Measurements from ENCODE around the gene CTSH.
"Not testable (repeated sequence)": the region's sequence is repeated elsewhere in the genome, so short reads cannot be mapped to it uniquely, and the experiment has no call there.

The CTSH gene

DNA sequence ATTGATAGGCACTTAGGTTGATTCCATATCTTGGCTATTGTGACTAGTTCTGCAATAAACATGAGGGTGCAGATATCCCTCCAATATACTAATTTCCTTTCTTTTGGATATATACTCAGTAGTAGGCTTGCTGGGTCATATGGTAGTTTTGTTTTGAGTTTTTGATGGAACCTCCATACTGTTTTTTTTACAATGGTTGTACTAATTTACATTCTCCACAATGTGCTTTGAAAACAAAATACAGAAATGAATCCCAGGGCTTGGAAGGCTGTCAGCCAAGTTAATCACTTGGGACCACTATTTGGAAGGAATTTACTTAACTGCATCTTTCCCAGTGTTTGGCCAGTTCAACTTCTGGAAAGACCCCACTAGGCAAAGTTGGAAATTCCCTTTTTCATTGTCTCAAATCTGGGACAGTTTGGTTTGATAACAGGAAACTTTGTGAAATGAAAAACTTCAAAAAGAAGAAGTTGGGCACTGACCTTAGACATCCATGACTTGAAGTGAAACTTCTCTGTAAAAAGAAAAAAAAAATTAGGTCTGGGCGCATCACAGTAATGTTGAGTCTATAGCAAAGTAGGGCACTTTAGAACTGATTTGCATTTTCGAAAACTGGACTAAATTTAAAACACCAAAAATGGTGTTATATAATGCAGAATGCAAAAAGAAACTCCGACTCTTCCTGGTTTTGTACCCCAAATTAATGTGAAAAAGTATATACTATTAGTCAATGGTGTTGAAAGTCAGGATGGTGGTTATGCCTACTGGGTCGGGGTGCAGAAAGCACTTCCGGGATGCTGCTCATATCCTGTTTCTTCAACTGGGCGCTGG is 6.0 kb downstream of the CTSH start:
- no peak for DNase-seq

DNA sequence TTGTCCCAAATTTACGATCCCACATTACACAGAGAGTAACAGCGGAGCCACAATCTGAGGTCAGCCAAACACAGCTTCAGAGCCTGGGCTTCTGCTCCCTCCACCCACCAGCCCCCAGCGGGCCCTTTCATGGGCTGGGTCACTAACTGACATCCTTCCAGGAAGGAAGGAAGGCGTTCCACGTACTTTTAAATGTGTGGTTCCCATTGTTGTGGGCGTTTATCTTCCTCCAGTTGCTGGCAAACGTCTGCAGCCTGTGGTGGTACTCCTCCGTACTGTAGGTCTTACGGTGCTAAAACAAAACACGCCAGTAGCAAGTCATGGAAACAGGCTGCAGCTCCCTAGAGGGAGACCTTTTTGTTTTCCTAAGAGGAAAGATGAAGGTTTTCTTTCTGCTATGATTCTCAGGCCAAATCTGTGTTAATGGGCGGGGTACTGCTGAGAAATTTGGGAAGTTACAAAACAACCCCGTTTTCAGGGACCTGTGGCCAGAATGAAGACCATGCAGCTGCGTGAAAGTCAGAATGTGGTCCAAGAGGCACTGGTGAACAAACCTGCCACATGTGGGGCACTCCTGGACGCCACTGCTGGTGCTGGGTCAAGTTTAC is 7.6 kb downstream of the CTSH start:
- DNase-seq, result no peak

DNA sequence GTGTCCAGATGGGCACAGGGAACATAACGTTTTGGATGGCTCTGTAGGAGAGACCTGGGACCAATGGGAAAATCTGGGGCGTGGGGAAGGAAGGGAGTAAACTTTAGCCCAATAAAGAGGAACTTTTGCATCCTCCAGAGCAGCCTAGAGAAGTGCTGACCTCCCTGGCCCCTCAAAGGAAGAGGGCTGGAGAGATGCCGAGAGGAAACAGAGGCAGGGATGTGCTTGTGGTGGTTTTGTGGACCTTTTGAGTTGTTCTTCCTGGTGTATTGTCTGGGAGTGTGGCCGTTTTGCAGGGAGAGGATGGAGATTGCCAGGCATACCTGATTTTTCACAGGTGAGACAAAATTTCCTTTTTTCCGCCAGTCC is 10.2 kb downstream of the CTSH start:
- no peak for DNase-seq

DNA sequence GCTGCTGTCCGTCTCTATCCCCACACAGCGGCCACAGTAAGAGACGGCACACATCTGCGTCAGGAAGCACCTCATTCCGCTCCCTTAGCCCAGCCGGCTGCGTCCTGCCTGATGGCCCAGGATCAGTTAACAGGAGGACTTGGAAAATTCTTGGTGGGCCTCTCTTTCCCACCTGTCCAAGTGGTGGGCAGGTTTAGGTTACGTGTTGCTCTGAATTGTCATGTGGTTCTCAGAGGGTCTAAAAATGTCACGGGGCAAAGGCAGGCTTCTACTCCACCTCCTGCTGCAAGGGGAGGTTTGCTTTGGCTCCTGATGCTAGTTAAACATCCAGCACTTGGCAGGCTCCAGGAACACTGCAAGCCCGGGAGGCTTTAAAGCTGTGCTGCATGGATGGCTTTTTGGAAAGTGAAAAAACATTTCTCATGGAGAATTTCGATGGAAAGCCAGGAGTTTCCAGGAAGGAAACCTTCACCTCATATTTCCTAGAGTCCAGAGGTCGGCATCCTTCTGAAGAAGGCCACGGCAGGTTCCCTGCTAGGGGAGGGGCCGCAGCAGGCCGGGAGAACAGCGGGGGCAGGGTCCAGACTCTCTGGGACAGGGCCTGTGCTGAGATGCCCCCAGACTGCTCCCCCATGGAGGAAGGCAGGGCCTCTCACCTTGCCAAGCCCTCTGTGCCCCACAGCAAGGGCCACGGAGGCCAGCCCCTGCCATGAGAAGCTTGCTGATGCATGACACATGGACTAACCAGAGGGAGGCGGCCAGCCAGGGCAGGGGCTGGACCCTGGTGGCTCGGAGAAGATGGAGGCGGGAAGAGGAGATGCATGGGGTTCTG is 10.8 kb downstream of the CTSH start:
- no peak for DNase-seq

DNA sequence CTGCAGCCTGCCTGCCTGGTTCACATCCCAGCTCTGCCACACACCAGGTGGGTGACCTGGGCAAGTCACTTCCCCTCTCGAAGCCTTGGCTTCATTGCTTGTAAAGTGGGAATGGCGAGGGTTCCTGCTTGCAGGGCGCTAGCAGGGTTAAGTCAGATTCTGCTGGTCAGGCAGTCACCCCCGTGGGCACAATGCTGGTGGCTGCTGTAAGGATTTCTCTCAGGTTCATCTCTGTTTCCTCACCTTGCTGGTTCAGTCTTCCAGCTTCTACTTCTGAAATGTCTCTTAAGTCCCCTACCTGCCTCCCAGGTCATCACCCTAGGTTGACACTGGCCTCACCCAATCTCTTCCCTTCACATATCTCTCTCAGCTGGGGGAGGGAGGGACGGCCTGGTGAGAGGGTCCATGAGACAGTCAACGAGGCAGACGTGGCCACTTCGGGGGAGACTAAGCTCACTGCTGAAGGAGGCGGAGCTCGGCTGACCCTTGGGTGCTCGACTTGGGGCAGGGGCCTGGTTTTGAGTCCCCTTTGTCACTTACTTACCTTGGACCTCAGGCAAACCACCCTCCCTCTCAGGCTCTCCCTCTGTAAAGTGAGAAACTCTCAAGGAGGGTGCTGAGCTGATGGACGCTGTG is 11.5 kb downstream of the CTSH start:
- DNase-seq, result no peak

DNA sequence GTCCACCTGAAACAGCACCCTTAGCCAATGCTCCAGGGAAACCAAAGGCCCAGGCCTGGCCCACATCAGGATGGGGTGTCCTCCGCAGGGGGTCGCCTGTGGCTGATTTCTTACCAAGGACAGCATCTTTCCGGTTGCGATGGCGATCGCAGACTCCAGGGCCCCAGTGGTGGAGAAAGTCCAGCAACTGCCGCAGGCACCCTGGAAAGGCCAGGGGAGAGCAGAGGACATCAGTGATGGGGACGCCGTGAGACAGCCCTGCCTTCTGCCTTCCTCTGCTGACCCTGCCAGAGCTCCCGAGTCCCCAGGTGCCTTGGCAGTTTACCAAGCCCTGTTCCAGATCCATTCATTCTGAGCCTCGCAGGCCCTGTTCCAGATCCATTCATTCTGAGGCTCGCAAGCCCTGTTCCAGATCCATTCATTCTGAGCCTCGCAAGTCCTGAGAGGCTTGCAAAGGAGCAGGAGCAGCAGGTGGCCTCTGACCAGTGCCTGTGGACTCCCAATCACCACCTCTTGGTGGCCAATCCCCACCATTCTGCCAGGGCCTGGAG is 12.5 kb downstream of the CTSH start:
- no peak for DNase-seq

DNA sequence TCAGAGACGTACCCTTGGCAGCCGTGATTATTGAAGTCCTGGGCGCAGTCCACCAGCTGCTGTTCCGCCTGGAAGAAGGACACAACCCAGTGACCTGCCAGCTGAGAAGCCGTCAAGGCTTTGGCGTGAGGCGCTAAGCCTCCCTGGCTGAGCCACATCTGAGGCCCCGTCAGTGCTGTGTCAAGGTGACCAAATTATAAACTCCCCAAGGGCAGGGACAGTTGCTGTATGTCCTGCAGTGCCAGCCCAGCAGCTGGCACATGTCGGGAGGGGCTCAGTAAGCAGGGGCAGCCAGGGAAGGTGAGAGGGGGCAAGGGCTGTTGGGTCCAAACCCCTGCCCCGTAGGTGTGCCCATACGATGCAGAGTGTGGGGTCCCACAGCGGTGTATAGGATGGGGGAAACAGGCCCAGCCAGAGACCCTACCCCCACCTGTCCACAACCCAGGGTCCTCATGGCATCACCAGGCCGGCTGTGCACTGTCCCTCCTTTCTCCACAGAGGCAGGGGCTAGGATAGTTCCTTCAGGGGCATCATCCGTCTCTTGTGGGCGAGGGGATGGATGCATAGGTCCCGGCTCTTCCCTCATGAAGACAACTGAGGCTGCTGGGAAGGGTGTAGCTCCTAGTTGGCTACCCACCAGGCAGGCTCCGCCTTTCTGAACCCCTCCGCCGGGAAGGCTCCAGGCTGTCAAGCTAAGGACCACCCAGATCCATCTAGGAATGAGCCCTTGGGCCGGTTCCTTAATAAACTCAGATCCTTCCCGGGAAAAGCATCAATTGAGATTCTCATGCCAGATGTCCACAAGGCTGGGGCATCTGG is 13.2 kb downstream of the CTSH start:
- no peak for DNase-seq

DNA sequence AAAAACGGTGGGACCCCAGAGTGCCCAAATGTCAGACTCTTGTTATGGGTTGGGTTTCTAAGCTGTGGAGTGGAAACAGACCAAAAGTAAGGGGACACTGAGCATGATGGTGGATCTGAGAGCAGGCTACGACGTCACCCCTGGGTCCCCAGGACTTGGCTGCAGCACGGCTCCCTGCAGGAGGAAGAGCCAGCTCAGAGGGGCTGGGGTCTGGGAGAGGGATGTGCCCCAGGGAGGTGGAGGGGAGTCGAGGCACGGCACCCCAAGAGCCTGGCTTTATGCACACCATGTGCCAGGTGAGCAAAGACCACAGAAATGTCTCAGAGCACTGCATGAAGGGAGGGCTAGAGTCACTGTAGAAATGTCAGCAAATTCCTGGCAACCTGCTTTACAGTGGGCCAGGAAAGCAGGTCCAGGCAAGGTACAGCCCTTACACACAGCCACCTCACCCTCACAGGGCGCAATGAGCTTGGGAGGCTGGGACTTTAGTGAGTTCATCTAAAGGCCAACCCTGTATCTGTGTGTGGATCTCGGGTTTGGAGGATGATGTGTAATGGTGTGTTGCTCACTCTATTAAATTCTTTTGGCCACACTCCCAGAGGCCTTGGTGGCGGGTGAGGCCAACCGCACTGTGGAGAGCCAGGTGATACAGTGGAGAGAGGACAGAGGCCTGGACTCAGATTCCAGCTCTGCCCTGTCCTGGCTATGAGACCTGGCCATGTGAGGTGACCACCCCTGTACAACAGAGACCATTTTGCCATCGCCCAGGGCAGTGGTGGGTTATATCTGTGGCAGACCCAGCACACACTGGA is 14.1 kb downstream of the CTSH start:
- no peak for DNase-seq

DNA sequence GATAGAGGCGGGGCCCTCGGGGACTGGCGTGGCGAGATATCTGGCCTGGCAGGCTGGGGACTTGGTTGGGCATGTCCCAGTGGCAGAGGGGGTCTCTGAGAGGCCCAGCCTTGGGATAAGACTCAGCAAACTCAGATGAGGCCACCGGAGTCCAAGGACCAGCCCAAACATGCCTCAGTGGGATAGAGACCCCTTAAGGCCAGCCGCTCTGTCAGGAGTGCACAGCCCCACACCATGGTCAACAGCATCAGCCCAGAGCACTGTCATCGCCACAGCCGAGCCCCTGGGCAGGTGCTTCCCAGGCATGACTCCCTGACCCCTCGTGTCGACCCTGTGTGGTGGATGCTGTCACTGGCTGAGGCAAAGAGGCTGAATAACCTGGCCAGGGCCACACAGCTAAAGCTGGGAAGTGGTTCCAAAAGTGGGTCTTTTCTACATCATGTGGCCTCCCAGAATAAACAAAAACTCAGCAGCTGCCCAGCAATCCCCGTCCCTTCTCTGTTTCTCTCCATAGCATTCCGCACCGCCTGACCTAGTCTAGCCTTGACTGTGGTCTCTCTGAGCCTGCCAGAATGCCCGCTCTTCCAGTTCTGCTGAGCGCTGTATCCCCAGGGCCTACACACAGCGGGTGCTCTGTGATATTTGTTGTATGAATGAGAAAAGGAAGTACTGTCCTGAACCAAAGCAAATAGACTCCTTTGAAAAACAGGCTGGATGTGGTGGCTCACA is 15.1 kb downstream of the CTSH start:
- no peak for DNase-seq

DNA sequence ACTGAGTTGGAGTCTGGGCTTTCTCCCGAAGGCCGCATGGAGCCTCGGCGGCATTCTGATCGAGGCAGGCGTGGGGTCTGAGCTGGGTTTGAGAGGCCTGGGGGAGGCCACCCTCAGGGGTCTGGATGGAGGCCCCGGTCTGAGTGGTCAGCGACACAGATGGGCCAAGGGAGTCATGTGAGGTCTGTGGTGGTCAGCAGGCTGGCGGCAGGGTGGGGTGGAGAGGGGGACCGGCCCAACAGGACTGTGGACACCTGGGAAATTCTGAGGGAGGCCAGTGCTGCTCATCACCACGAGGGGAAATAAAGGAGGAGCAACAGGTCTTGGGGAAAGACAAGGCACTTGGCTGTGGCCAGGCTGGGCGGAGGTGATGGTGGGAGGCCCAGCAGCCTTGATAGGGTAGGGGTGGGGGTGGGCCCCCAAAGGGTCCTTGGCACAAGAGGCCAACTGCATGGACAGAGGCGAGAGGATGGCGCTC is 16.2 kb downstream of the CTSH start:
- no peak for DNase-seq

DNA sequence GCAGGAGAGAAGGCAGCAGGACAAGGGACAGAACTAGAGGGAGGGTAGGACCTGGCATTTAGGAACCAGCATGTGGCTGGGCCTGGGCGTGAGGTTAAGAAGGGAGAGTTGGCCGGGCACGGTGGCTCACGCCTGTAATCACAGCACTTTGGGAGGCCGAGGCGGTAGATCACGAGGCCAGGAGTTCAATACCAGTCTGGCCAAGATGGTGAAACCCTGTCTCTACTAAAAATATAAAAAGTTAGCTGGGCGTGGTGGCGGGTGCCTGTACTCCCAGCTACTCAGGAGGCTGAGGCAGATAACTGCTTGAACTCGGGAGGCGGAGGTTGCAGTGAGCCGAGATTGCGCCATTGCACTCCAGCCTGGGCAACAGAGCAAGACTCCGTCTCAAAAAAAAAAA is 16.7 kb downstream of the CTSH start:
- DNase-seq, result not testable (repeated sequence)

DNA sequence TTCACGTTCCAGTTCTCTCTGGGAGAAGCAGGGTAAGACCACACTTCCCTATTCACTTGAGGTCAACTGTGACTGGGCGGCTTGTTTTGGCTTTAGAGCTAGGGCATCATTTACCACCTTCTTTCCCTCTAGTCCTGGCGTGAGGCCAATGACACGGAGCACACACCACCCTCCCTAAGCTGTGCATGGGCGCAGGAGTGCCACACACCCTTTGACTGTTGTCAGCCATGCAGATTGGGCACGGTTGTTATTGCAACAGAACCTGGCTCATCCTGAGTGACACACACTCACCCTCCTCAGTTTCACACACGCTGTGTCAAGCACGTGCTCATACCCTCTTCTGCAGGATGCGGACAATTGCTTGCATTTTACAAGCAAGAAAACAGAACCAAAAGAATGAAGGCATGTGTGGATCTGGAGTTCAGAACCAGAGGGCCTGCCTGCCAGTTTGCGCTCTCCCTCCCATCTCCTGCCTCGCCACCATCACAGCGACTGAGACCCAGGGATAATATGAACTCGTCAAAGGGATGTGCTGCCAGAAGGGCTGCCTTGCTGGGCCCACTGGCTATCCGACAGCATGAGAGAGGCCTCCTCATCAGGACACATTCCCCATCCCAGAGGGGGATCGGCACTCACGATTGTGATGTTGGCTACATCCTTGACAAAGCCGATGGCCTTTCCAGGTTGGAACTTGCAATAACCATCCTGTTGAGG is 17.6 kb downstream of the CTSH start:
- no peak for DNase-seq

DNA sequence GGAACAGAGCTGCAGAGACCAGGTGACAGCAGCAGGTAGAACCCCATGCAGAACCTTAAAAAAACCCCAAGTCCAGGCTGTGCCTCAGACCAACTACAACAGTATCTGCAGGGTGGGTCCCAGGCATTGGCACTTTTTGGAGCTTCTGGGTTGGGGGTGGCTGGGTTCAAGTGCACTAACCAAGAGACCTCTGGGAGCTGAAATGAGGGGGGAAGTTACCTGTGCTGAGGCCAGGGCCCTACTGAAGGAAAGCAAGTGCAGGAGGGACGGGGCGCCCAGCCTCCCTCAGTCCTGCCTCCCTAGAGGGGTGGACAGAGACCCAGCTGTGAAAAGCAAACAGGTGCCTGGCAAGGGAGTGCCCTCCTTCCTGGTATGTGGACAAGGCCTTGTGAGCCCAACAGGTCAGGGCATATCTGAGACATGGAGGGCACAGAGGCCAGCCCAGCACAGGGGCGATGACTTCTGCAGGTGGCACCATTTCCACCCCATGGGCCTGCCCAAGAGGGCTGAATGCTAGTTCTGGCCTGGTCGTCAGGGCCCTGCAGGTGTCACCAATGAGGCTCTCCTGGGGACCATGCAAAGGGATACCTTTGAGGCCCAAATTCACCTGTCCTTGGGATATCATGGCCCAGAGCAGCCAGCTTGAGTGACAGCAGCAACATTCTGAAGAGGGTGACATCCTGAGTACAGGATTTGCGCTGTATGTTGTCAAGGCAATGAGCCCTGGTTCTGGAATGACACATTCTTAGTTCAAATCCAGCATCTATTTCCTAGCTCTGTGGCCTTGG is 18.7 kb downstream of the CTSH start:
- DNase-seq, result no peak

DNA sequence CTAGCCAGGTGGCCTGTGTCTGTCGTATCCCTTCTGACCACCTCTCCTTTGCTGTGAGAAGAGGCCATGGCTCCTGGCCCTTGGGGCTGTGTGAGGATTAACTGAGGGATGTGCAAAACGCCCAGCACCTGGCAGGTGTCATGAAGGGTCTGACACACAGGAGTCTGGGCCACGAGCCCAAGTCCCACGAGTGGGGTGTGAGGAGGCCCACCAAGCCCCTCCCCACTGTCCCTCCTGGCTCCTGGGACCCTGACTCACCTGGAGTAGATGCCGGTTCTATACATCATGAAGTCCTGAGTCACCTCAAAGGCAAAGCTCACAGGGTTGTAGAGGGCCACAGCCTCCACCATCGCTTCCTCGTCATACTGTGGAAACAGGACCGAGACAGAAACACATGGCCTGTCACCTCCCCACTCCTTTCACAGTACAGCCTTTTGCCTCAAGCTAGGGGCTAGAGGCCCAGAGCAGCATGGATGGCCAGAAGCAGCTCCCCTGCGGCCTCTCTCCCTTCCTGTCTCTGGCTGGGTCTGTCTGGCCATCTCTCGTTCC is 19.7 kb downstream of the CTSH start:
- DNase-seq, result no peak

DNA sequence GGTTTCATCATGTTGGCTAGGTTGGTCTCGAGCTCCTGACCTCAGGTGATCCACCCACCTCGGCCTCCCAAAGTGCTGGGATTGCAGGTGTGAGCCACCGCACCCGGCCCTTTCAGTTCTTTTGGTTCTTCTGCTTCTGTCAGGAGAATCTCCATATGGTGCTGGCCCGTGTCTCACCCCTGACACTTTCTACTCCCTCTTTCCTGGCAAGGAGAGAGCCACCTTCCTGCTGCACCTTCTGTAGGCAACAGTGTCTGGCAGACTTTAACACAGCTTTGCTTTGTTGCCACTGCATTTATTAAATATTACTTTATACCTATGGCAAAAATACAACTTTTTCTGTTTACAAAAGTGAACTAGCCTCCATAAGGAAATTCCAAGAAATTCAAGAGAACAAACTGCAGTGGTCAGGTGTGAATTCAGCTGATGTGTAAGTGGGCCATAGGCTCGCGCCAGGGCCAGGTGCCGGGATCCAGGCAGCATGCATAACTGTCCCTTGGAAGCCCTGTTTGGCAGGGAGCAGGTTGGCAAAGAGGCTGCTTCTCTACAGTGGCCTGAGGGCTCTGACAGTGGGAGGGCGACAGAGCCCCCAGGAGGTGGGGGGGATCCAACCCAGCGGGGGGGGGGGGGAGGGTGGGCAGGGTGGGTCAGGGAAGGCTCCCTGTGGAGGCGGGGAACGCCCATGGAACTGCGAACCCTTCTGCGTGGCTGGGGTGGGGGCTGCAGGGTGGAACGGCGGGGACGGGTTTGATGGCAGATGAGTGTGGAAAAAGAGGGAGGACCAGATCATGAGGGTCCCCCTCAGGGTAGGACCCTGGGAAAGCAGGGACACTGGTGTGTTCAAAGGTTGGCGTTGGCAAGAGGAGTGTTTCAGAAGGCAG is 21.1 kb downstream of the CTSH start:
- DNase-seq, result no peak

DNA sequence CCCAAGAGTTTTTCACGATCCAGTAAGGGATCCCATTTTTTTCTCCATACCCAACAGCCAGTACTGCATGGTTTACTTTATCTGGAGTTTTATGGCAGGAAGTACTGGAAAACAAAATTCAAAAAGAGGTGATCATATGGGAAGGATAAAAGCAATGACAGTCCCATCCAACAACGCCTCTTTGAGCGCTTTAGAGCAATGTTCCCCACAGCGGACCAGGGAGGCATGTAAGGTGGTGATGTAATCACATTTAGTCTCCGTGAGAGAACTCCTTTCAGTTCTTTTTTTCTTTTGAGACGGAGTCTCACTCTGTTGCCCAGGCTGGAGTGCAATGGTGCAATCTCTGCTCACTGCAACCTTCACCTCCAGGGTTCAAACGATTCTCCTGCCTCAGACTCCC is 21.8 kb downstream of the CTSH start:
- no peak for DNase-seq

DNA sequence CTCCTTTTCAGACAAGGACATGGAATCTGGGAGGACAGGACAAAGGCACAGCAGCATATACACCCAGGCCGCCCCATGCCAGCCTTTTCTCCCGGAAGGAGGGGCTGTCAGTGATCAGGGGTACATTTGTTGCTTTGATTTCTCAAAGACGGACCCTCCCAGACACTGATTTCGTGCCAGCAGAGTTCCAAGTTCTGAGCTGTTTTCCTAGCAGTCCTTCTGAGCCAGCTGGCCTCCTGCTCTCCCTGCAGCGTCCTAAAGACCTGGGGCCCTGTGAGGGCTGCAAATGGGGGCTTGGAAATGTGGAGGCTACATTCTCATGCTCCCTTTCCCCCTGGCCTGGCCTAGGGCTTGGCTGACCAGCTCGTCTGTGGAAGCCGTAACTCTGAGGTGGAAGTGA is 22.3 kb downstream of the CTSH start:
- DNase-seq, result no peak
